ENCODE results near the gene TSPEAR. TPM values are rescaled to one million over a fixed set of nuclear protein-coding genes. Genes with fewer than 3 reads are reported as not detected.

Gene TSPEAR
- total and polyA plus RNA-seq, 8 donors: 0.05 to 0.29 (median 0.12) TPM; not detected in 4

- TF ChIP-seq CTCF (IDR thresholded peaks at IDR 0.05) (no peak), POLR2AphosphoS5 (IDR thresholded peaks at IDR 0.05) (no peak), EP300 (IDR thresholded peaks at IDR 0.05) (no peak), POLR2A (IDR thresholded peaks at IDR 0.05) (no peak)
- Histone ChIP-seq H3K36me3 (no peaks in the 10 kb centered on the region), H3K4me1 (no peaks in the 10 kb centered on the region), H3K27me3 (peaks cover 0 to 41% (median 20%) of the 10 kb centered on the region in 3 donors), H3K4me3 (no peak overlapping the region), H3K27ac (no peak overlapping the region), H3K9me3 (no peaks in the 10 kb centered on the region)
- intact Hi-C loops (cut with DNase I; ENCODE audit: low total_unique reads): no loop called here
- DNase-seq: no peak
- WGBS, 5 donors: 65 to 70% (median 66%) methylated on average over 16 to 26 of the region's 26 CpGs
These were observed 37.9 kb upstream of the TSPEAR start for GRCh38 chr21:44749116-44749758.

DNA sequence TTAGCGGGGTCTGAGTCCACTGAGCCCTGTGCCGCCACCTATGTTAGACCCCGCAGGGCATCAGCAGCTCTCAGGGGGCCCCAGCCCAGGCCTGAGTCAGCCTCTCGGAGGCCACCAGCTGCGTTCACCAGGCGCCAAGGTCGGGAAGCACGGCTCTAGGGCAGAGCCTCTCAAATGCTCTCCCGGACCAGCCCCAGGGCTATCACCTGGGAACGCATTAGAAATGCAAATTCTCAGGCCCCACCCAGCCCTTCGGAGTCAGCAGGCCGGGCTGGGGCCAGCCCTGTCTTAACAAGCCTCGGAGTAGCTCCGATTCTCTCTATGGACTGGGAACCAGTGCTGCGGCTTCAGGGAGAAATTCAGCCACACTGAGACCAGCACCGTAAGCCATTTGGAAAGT, 37.2 kb upstream of the TSPEAR start:
- 44 to 61% (median 46%) methylated on average over 12 to 16 of the region's 16 CpGs for WGBS, 5 donors
- Histone ChIP-seq H3K36me3 (no peaks in the 10 kb centered on the region), H3K9me3 (no peaks in the 10 kb centered on the region), H3K27ac (no peak overlapping the region), H3K4me1 (no peaks in the 10 kb centered on the region), H3K4me3 (no peak overlapping the region), H3K27me3 (peaks cover 0 to 41% (median 20%) of the 10 kb centered on the region in 3 donors)
- no peak for DNase-seq
- TF ChIP-seq POLR2AphosphoS5 (IDR thresholded peaks at IDR 0.05): no peak
- no peak for TF ChIP-seq POLR2A (IDR thresholded peaks at IDR 0.05)
- TF ChIP-seq EP300 (IDR thresholded peaks at IDR 0.05): no peak
- TF ChIP-seq CTCF (IDR thresholded peaks at IDR 0.05): no peak
- intact Hi-C loops (cut with DNase I; ENCODE audit: low total_unique reads): no loop called here

GRCh38 chr21:44742418-44743153, 31.2 kb upstream of the TSPEAR start:
- TF ChIP-seq POLR2A (IDR thresholded peaks at IDR 0.05) (no peak), CTCF (IDR thresholded peaks at IDR 0.05) (no peak), POLR2AphosphoS5 (IDR thresholded peaks at IDR 0.05) (no peak), EP300 (IDR thresholded peaks at IDR 0.05) (no peak)
- no peaks in the 10 kb centered on the region for H3K36me3 ChIP-seq
- H3K4me1 ChIP-seq: no peaks in the 10 kb centered on the region
- no peak for DNase-seq
- H3K9me3 ChIP-seq: peaks cover 0 to 25% (median 14%) of the 10 kb centered on the region in 4 donors
- WGBS, 5 donors: 77 to 88% (median 84%) methylated on average over 1 of the region's 1 CpG
- intact Hi-C loops (cut with DNase I; ENCODE audit: low total_unique reads): no loop called here
- H3K4me3 ChIP-seq: no peak overlapping the region
- H3K27ac ChIP-seq: no peak overlapping the region
- H3K27me3 ChIP-seq: no peaks in the 10 kb centered on the region

DNA sequence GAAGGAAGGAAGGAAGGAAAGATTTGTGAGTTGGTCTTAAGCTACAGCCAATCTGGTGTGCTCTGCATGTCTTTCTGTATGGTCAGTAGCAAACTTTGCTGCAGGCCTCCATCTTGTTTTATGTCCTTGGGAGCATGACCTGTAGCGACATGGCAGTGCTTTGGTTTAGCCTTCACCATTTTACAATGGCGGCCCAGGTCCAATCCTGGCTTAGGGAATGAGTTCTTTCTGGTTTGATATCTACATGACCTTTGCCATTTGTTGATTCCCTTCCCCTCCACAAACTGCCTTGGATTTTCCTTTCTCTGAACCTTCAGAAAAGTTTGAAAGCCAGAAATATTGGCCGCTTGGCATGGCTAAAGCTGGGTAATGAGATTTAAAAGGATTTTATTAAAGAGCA, 30.5 kb upstream of the TSPEAR start:
- no peak overlapping the region for H3K4me3 ChIP-seq
- H3K9me3 ChIP-seq: peaks cover 0 to 32% (median 21%) of the 10 kb centered on the region in 4 donors
- 86 to 93% (median 90%) methylated on average over 3 of the region's 3 CpGs for WGBS, 5 donors
- no peaks in the 10 kb centered on the region for H3K27me3 ChIP-seq
- no peak overlapping the region for H3K27ac ChIP-seq
- H3K4me1 ChIP-seq: no peaks in the 10 kb centered on the region
- no peak for DNase-seq
- intact Hi-C loops (cut with DNase I; ENCODE audit: low total_unique reads): no loop called here
- no peak for TF ChIP-seq CTCF (IDR thresholded peaks at IDR 0.05)
- no peak for TF ChIP-seq EP300 (IDR thresholded peaks at IDR 0.05)
- TF ChIP-seq POLR2AphosphoS5 (IDR thresholded peaks at IDR 0.05): no peak
- TF ChIP-seq POLR2A (IDR thresholded peaks at IDR 0.05): no peak
- no peaks in the 10 kb centered on the region for H3K36me3 ChIP-seq
